ENCODE data around the gene AP3S1.

AP3S1 gene

DNA sequence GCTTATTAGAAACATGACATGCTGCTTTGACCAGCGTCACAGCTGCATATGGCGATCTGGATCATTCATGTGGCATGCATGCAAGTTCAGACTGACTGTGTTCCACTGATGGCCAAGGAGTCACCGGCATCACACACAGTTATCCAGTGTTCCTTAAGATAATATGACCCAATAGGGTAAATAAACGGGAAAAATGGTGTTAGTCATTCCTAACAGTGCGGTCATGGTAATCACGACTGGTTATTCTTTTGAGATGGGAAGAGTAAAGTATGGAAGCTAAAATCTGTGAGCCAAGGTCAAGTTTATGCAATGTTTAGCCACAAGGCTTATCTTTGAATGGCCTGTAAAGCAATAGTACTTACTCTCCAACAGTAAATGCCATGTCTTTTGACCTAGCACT, 91.3 kb downstream of the AP3S1 start (continued):
- TF ChIP-seq ZNF837 (tag by site-specific recombination; IDR thresholded peaks at IDR 0.05) (no peak), ZNF624 (tag by site-specific recombination; IDR thresholded peaks at IDR 0.05) (no peak), ZBTB1 (tag by site-specific recombination; IDR thresholded peaks at IDR 0.05) (no peak), ZIC2 (tag by site-specific recombination; IDR thresholded peaks at IDR 0.05) (no peak), ZNF155 (tag by site-specific recombination; IDR thresholded peaks at IDR 0.05) (no peak), ZNF211 (tag by site-specific recombination; IDR thresholded peaks at IDR 0.05; ENCODE audit: low read depth) (no peak)

DNA sequence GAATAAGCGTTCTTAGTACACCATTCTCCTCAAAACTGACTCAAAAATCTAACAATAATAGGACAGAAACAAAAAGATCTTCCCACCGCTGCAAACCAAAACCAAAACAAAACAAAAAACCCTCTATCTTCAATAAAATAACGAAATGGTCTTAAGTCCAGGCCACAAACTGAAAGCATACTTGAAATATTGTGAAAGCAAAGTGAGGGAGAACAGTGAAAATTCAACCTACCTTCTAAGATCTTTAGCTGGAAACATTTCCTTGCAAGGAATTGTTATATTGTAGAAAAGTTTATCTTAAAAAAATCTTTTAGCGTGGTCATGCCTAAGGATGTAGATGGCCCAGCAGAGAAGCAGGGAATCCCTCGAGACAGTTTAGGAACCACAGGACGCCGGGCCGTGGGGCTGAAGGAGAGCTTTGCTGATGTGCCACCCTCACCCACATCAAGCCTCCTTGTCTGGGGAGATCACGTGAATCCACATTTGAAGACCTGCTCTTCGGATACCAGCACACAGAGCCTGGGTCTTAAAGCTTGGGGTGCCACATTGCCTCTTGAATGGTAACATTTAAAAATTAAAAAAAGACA, 92.7 kb downstream of the AP3S1 start:
- H3K9me3 ChIP-seq (ENCODE audit: control insufficient read depth, insufficient read depth, low read depth, low read length): no peaks in the 10 kb centered on the region
- CTCF ChIA-PET: no interaction called here
- TF ChIP-seq ZNF777 (tag by site-specific recombination; IDR thresholded peaks at IDR 0.05; ENCODE audit: borderline replicate concordance): no peak
- TF ChIP-seq, protein P1, sequence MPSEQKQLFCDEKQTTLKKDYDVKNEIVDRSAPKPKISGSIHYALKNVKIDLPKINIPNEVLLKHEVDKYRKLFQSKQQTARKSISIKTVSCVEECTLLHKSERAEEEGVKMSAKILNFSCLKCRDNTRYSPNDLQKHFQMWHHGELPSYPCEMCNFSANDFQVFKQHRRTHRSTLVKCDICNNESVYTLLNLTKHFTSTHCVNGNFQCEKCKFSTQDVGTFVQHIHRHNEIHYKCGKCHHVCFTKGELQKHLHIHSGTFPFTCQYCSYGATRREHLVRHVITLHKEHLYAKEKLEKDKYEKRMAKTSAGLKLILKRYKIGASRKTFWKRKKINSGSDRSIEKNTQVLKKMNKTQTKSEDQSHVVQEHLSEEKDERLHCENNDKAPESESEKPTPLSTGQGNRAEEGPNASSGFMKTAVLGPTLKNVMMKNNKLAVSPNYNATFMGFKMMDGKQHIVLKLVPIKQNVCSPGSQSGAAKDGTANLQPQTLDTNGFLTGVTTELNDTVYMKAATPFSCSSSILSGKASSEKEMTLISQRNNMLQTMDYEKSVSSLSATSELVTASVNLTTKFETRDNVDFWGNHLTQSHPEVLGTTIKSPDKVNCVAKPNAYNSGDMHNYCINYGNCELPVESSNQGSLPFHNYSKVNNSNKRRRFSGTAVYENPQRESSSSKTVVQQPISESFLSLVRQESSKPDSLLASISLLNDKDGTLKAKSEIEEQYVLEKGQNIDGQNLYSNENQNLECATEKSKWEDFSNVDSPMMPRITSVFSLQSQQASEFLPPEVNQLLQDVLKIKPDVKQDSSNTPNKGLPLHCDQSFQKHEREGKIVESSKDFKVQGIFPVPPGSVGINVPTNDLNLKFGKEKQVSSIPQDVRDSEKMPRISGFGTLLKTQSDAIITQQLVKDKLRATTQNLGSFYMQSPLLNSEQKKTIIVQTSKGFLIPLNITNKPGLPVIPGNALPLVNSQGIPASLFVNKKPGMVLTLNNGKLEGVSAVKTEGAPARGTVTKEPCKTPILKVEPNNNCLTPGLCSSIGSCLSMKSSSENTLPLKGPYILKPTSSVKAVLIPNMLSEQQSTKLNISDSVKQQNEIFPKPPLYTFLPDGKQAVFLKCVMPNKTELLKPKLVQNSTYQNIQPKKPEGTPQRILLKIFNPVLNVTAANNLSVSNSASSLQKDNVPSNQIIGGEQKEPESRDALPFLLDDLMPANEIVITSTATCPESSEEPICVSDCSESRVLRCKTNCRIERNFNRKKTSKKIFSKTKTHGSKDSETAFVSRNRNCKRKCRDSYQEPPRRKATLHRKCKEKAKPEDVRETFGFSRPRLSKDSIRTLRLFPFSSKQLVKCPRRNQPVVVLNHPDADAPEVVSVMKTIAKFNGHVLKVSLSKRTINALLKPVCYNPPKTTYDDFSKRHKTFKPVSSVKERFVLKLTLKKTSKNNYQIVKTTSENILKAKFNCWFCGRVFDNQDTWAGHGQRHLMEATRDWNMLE (tag by site-specific recombination; conservative IDR thresholded peaks at IDR 0.05; ENCODE audit: low read depth): no peak
- no peak for TF ChIP-seq TRIM28 (IDR thresholded peaks at IDR 0.05; ENCODE audit: borderline replicate concordance, low read length)
- TF ChIP-seq, protein P2, sequence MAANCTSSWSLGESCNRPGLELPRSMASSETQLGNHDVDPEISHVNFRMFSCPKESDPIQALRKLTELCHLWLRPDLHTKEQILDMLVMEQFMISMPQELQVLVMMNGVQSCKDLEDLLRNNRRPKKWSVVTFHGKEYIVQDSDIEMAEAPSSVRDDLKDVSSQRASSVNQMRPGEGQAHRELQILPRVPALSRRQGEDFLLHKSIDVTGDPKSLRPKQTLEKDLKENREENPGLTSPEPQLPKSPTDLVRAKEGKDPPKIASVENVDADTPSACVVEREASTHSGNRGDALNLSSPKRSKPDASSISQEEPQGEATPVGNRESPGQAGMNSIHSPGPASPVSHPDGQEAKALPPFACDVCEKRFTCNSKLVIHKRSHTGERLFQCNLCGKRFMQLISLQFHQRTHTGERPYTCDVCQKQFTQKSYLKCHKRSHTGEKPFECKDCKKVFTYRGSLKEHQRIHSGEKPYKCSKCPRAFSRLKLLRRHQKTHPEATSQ (tag by site-specific recombination; IDR thresholded peaks at IDR 0.05): no peak
- TF ChIP-seq ZNF174 (tag by site-specific recombination; IDR thresholded peaks at IDR 0.05): no peak
- no peak for TF ChIP-seq ZNF350 (tag by site-specific recombination; IDR thresholded peaks at IDR 0.05)
- no peak for TF ChIP-seq KLF16 (tag by site-specific recombination; IDR thresholded peaks at IDR 0.05)
- TF ChIP-seq, protein P3, sequence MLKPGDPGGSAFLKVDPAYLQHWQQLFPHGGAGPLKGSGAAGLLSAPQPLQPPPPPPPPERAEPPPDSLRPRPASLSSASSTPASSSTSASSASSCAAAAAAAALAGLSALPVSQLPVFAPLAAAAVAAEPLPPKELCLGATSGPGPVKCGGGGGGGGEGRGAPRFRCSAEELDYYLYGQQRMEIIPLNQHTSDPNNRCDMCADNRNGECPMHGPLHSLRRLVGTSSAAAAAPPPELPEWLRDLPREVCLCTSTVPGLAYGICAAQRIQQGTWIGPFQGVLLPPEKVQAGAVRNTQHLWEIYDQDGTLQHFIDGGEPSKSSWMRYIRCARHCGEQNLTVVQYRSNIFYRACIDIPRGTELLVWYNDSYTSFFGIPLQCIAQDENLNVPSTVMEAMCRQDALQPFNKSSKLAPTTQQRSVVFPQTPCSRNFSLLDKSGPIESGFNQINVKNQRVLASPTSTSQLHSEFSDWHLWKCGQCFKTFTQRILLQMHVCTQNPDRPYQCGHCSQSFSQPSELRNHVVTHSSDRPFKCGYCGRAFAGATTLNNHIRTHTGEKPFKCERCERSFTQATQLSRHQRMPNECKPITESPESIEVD (tag by site-specific recombination; IDR thresholded peaks at IDR 0.05): no peak
- TF ChIP-seq, protein P4, sequence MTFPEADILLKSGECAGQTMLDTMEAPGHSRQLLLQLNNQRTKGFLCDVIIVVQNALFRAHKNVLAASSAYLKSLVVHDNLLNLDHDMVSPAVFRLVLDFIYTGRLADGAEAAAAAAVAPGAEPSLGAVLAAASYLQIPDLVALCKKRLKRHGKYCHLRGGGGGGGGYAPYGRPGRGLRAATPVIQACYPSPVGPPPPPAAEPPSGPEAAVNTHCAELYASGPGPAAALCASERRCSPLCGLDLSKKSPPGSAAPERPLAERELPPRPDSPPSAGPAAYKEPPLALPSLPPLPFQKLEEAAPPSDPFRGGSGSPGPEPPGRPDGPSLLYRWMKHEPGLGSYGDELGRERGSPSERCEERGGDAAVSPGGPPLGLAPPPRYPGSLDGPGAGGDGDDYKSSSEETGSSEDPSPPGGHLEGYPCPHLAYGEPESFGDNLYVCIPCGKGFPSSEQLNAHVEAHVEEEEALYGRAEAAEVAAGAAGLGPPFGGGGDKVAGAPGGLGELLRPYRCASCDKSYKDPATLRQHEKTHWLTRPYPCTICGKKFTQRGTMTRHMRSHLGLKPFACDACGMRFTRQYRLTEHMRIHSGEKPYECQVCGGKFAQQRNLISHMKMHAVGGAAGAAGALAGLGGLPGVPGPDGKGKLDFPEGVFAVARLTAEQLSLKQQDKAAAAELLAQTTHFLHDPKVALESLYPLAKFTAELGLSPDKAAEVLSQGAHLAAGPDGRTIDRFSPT (tag by site-specific recombination; IDR thresholded peaks at IDR 0.05): no peak
- TF ChIP-seq, protein P5, sequence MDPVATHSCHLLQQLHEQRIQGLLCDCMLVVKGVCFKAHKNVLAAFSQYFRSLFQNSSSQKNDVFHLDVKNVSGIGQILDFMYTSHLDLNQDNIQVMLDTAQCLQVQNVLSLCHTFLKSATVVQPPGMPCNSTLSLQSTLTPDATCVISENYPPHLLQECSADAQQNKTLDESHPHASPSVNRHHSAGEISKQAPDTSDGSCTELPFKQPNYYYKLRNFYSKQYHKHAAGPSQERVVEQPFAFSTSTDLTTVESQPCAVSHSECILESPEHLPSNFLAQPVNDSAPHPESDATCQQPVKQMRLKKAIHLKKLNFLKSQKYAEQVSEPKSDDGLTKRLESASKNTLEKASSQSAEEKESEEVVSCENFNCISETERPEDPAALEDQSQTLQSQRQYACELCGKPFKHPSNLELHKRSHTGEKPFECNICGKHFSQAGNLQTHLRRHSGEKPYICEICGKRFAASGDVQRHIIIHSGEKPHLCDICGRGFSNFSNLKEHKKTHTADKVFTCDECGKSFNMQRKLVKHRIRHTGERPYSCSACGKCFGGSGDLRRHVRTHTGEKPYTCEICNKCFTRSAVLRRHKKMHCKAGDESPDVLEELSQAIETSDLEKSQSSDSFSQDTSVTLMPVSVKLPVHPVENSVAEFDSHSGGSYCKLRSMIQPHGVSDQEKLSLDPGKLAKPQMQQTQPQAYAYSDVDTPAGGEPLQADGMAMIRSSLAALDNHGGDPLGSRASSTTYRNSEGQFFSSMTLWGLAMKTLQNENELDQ (tag by site-specific recombination; IDR thresholded peaks at IDR 0.05; ENCODE audit: low read depth): no peak
- TF ChIP-seq ZNF138 (tag by site-specific recombination; IDR thresholded peaks at IDR 0.05; ENCODE audit: borderline replicate concordance): no peak
- TF ChIP-seq ZNF157 (tag by site-specific recombination; IDR thresholded peaks at IDR 0.05): no peak
- no peak for TF ChIP-seq PRDM1 (tag by site-specific recombination; IDR thresholded peaks at IDR 0.05)
- no peak for TF ChIP-seq BCL11A (tag by site-specific recombination; IDR thresholded peaks at IDR 0.05; ENCODE audit: low read depth)
- TF ChIP-seq, protein P6, sequence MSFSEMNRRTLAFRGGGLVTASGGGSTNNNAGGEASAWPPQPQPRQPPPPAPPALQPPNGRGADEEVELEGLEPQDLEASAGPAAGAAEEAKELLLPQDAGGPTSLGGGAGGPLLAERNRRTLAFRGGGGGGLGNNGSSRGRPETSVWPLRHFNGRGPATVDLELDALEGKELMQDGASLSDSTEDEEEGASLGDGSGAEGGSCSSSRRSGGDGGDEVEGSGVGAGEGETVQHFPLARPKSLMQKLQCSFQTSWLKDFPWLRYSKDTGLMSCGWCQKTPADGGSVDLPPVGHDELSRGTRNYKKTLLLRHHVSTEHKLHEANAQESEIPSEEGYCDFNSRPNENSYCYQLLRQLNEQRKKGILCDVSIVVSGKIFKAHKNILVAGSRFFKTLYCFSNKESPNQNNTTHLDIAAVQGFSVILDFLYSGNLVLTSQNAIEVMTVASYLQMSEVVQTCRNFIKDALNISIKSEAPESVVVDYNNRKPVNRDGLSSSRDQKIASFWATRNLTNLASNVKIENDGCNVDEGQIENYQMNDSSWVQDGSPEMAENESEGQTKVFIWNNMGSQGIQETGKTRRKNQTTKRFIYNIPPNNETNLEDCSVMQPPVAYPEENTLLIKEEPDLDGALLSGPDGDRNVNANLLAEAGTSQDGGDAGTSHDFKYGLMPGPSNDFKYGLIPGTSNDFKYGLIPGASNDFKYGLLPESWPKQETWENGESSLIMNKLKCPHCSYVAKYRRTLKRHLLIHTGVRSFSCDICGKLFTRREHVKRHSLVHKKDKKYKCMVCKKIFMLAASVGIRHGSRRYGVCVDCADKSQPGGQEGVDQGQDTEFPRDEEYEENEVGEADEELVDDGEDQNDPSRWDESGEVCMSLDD (tag by site-specific recombination; IDR thresholded peaks at IDR 0.05): no peak
- TF ChIP-seq ZNF677 (tag by site-specific recombination; IDR thresholded peaks at IDR 0.05): no peak

More for the DNA sequence above, 92.7 kb downstream of the AP3S1 start:
- POLR2A ChIA-PET: no interaction called here
- Histone ChIP-seq H3K27ac (ENCODE audit: extremely low read depth, low read depth, low read length) (no peak overlapping the region), H3K4me1 (ENCODE audit: control insufficient read depth, insufficient read depth, low read length) (no peaks in the 10 kb centered on the region), H3K4me3 (ENCODE audit: low read depth, low read length) (no peak overlapping the region), H3K36me3 (ENCODE audit: control insufficient read depth in 2 of 2, insufficient read depth in 1 of 2, low read length in 2 of 2) (no peaks in the 10 kb centered on the region)

All from HEK293 (cell line).